Stimulated activated CD8-positive, alpha-beta memory T cell treated with anti-CD3 and anti-CD28 coated beads, Interleukin-2, amount 100 ng/mL, for 48 hours (primary cell): ENCODE data around the gene USP9X.
"Not testable (repeated sequence)": the region's sequence is repeated elsewhere in the genome, so short reads cannot be mapped to it uniquely, and the experiment has no call there.

ENCODE experiments used
- DNase-seq, 2 donors: peaks; one replicate each; pipeline ENCODE4 v3.0.0-alpha.2; 2020; ENCODE audit warnings: low read depth in 2 of 2

Gene USP9X, protein sequence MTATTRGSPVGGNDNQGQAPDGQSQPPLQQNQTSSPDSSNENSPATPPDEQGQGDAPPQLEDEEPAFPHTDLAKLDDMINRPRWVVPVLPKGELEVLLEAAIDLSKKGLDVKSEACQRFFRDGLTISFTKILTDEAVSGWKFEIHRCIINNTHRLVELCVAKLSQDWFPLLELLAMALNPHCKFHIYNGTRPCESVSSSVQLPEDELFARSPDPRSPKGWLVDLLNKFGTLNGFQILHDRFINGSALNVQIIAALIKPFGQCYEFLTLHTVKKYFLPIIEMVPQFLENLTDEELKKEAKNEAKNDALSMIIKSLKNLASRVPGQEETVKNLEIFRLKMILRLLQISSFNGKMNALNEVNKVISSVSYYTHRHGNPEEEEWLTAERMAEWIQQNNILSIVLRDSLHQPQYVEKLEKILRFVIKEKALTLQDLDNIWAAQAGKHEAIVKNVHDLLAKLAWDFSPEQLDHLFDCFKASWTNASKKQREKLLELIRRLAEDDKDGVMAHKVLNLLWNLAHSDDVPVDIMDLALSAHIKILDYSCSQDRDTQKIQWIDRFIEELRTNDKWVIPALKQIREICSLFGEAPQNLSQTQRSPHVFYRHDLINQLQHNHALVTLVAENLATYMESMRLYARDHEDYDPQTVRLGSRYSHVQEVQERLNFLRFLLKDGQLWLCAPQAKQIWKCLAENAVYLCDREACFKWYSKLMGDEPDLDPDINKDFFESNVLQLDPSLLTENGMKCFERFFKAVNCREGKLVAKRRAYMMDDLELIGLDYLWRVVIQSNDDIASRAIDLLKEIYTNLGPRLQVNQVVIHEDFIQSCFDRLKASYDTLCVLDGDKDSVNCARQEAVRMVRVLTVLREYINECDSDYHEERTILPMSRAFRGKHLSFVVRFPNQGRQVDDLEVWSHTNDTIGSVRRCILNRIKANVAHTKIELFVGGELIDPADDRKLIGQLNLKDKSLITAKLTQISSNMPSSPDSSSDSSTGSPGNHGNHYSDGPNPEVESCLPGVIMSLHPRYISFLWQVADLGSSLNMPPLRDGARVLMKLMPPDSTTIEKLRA (N-terminal part only)

GRCh38 chrX:41084893-41085511, at the start of gene USP9X:
Gene USP9X (plus strand): TSS chrX:41085445. CDS start chrX:41123629, 38,184 bp downstream.
- peak; percentile 72 to 85 for DNase-seq

DNA sequence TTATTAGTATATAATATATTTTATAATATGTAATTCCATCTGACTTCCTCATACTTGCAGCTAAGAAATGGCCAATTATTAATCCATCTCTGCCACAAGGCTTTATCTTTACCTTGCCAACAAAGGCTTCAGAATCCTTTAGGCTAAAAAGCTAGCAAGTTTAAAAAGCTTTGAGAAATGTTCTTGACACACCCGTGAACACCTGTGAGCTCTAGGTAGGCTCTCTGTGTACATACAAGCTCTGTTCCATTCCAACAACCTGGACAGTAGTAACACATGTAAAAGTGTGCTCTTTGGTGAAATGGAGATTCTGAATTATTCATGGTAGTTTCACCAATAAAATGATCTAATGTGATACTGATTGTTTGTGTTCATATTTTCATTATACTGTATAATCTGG, 49.7 kb upstream of the USP9X start:
- DNase-seq, result no peak

GRCh38 chrX:41036668-41037326, 48.4 kb upstream of the USP9X start:
- DNase-seq, result no peak

DNA sequence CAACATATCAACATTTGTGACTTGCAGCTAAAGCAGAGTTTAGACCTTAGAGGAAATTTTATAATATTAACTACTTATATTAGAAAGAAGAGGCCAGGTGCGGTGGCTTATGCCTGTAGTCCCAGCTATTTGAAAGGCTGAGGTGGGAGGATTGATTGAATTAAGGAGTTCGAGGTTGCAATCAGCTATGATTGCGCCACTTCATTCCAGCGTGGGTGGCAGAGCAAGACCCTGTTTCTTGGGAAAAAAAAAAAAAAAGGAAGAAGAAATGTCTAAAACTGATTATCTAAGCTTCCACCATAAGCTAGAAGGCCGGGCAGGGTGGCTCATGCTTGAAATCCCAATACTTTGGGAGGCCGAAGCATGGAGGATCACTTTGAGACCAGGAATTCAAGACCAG, 42.0 kb upstream of the USP9X start:
- no peak for DNase-seq

DNA sequence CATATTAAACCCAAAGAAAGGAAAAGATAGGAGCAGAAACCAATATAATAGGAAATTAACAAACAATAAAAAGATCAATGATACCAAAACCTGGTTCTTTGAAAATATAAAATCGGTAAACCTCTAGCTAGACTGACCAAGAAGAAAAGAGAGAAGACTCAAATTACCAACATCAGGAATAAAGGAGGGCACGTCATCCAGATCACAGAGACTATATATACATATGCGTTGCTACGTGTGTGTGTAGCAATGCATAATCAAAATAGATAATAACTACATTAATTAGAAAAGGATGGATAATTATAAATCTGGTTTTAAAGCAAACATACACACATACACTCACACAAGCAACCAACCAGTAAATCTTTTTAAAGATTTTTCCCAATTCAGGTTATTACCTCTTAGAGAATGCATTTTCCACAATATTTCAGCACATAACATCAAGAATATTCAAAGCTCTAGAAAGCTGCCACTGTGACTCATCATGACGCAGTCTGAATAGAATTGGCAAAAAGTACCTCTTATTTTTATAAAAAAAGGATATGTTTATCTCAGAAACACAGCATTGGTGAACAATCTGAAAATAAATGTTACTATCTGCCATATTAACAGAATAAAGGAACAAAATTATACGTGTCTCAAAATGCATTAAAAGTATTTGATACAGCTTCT, 41.4 kb upstream of the USP9X start:
- DNase-seq, result no peak

DNA sequence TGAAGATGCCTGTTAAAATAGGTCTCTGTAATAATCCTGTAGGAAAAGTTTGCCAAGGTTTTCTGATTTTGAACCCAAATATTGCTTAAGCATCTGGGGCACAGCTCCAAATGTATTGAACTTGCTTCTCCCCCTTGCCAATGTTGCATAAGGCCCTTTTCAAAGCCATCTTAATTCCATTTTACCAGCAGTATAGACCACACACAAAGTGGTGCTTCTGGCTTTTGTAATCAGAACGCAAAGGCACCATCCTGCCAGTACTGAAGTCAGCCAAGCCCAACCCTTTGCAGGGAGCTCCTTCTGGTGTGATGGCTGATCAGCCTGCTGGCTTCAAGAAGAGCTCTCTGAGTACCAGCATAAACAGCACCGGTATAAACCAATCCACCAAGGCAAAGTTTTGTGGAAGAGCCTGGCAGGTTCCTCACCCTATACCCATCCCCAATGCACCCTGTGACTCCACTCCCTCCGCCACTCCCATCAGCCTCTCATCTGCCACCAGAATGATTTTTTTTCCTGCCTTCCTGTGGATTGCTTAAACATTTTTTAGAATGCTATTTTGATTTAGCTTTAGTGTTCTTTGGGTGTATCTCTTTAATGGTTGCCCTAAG, 39.2 kb upstream of the USP9X start:
- no peak for DNase-seq

DNA sequence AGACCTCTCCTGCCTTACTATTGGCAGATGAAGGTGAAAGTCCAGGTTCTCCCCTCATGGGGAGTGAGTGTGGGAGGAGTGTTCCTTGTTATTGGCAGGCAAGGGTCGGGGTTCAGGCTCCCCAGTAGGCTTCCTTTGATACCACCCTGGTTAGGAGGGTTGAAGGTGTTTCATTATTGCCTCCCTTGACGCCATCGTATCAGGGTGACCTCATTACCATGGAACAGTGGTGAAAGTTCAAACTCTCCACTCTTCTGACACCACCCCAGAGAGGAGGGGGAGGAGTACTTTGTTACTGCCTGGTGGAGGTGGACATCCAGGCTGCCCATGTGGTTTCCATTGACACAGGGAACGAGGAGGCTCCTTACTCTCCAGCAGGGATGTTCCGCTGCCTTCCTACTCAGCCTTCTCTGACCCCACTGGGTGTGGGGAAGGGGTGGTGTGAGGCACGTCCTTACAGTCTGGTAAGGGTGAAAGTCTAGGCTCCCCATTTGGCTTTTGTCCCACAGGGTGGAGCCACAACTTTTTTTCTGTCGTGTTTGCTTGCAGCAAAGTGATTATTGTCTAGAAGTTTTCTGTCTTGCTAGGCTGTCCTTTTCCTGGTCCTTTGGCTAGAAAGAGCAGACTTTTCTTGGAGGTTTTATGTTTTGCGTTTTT, 37.2 kb upstream of the USP9X start:
- DNase-seq, result no peak

DNA sequence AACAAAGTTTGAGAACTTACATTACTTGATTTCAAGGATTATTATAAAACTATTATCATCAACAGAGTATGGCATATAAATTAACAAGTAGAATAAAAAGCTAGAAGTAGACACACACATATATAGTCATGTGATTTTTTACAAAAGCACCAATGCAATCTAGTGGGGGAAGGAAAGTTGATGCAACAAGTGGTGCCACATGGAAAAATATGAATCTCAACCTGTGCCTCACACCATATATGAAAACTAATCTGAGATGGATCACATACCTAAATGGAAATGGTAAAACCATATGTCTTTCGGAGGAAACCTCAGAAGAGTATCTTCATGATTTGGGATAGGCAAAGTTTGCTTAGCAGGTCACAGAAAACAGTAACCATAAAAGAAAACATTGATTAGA, 34.9 kb upstream of the USP9X start:
- DNase-seq, result no peak

- no peak for DNase-seq
Measured at GRCh38 chrX:41051288-41051687, 34.0 kb upstream of the USP9X start.

DNA sequence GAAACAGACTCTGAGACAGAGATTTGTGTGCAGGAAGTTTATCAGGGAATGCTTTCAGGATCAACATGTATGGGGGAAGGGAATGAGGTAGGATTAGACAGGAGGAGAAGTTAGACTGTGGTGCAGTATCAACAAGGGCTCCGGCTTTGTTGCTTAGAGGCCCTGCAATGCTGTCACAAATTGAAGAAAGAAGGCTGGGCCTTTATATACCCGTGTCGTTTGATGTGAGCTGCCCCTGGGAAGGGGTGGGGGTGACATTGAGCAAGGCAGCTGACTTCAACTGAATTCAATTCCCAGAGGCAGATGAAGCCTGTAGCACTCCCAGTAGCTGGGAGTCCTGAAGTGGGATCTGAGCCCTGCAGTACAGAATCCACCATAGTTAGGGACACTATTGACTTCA, 29.5 kb upstream of the USP9X start:
- DNase-seq, result no peak

DNA sequence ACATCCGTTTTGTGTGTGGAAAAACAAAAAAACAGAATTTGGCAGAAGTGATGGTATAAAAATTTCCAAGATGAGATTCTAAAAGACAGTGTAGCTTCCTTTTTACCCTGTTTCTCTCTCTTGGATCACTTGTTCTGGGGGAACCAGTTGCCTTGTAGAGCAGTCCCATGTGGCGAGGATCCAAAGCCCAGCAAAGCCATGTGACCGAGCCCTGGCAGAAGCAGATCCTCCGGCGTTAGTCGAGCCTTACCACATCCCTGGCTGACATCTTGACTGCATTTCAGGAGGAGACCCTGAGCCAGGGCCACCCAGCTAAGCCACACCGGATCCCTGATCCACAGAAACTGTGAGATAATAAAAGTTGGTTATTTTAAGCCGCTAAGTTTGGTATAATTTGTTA, 22.0 kb upstream of the USP9X start:
- not testable (repeated sequence) for DNase-seq

GRCh38 chrX:41064018-41064417, 21.2 kb upstream of the USP9X start:
- no peak for DNase-seq

DNA sequence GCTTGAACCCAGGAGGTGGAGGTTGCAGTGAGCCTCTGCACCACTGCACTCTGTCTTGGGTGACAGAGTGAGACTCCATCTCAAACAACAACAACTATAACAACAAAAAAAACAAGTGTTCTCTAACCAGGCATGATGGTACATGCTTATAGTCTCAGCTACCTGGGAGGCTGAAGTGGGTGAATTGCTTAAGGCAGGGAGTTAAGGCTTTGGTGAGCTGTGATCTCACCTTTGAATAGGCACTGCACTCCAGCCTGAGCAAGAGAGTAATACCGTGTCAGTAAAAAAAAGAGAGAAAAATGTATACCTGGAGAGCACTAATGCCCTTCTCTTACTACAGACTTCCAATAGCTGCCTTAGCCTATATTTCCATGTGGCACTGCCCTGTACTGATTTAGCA, 18.9 kb upstream of the USP9X start:
- no peak for DNase-seq

- no peak for DNase-seq
Measured at GRCh38 chrX:41066969-41067368, 18.3 kb upstream of the USP9X start.

DNA sequence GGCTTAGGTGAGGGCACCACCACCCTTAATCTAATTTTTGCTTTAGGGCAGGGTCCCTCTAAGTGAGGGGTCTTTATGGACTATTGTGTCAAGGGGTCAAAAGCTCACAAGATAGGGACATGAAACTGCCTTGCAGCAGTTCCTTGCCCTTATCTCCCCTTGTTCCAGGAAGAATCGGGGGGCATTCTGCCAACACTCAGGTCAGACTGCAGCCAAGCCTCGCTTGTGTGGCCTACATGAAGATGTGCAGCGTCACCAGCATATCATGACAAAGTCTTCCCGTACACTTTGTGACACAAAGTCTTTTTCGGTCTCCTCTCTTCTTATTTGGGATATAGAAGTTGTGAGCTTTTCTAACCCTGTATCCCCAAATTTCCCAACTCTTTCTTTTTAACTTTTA, 17.5 kb upstream of the USP9X start:
- DNase-seq, result no peak

DNA sequence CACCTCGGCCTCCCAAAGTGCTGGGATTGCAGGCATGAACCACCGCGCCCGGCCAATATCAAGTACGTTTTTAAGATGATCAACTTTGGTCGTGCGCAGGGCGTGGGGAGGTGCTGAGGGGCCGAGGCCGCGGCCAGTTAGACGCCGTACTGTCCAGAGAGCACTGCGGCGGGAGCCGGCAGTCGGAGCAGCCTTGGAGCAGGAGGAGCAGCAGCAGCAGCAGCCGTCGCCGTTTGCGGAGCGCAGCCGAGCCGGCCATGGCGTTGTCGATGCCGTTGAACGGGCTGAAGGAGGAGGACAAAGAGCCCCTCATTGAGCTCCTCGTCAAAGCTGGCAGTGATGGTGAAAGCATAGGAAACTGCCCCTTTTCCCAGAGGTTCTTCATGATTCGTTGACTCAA, 8.5 kb upstream of the USP9X start:
- no peak for DNase-seq

DNA sequence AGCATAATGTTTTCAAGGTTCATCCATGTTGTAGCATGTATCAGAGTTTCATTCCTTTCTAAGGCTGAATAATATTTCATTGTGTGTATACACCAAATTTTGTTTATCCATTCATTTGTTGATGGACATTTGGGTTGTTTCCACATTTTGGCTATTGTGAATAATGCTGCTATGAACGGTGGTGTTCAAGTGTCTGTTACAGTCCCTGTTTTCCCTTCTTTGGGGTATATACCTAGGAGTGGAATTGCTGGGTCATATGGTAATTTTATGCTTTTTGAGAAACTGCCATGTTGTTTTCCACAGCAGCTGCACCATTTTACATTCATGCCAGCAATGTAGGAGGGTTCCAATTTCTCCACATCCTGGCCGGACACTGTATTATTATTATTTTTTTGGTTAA, 3.4 kb upstream of the USP9X start:
- no peak for DNase-seq

DNA sequence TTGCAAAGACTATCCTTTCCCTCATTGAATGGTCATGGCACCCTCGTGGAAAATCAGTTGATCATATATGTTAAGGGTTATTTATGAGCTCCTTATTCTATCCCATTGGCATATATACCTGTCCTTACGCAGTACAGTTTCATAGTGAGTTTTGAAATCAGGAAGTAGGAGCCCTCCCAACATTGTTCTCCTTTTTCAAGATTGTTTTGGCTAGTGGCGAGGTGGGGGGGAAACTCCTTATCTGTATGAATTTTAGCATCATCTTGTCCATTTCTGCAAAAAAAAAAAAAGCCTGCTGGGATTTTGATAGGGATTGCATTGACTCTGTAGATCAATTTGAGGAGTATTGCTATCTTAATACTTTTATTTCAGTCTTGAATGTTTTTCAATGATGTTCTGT, 2.5 kb upstream of the USP9X start:
- no peak for DNase-seq

DNA sequence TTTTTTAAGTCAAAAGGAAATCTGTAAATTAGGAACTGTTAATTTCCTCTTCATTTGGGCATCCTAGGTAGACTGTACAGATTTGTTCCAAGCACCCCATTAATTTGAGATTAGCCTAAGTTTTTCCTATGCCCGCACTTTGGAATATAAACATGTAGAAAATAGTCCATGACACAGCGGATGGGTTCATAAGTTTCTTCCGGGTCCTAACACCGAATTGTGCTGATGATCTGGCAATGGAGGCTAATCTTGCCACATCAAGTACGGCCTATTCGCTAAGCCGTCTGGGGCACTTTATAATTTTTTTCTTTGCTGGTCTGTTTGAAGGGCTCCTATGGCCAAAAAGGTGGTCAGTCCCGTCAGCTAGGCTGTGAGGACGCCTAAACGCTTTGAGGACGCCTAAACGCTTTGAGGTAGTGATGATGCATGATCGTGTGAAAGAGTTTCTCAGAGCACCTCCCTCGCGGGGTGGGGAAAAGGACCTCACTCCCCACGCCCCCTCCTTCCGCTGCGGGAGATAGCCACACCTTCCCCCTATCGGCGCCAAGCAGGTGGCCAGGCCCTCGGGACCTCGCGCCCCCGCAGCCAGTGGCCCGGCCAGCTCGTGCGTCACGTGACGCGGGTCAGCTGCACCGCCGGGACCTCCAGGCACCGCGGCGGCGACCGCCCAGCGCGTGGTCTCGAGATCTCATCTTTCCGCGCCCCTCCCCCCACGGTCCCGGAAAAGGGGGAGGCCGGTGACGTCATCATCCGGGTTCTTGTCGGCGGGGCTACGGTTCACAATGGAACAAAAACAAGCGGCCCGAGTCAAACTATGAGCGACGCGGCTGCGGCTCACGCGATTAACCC, 977 bp upstream of the USP9X start:
- peak; percentile 92 to 100 for DNase-seq
